Thoracic aorta (tissue), 2 donors: ENCODE results near the gene COBLL1. TPM values are rescaled to one million over a fixed set of nuclear protein-coding genes. Genes with fewer than 3 reads are reported as not detected.

Source experiments
- ATAC-seq: fragments of 150-250 bp; one replicate; pipeline ENCODE4 v1.8.0; 2017; ENCODE audit warnings: low read depth; ENCODE audit not compliant: insufficient number of reproducible peaks, low FRiP score
- DNase-seq: peaks from one replicate; pipeline ENCODE4 v3.0.0-alpha.2; 2020; ENCODE audit warnings: low spot score
- H3K27ac ChIP-seq, 2 donors: fragments of 200-600 bp; sonication (generic); 1 replicate in 1 of 2; 2 replicates in 1 of 2; pipeline ENCODE4 v1.5.1; 2016; ENCODE audit warnings: mild to moderate bottlenecking in 2 of 2, moderate library complexity in 2 of 2
- H3K27me3 ChIP-seq: fragments of 200-600 bp; sonication (generic); replicated peaks from 2 replicates; pipeline ENCODE4 v1.6.0; 2016; ENCODE audit warnings: mild to moderate bottlenecking; ENCODE audit not compliant: insufficient read depth
- H3K36me3 ChIP-seq: fragments of 200-600 bp; sonication (generic); one replicate; pipeline ENCODE4 v1.5.1; 2016
- H3K4me1 ChIP-seq, 2 donors: fragments of 200-600 bp; sonication (generic); 1 replicate in 1 of 2; 2 replicates in 1 of 2; pipeline versions ENCODE4 v1.5.1 to v1.6.0; 2016; ENCODE audit warnings: low read depth in 2 of 2, mild to moderate bottlenecking in 1 of 2; ENCODE audit not compliant: control insufficient read depth in 1 of 2
- H3K4me3 ChIP-seq: fragments of 200-600 bp; sonication (generic); 2 replicates; pipeline ENCODE4 v1.5.1; 2016; ENCODE audit warnings: mild to moderate bottlenecking
- H3K9me3 ChIP-seq: fragments of 200-600 bp; sonication (generic); 2 replicates; pipeline ENCODE4 v1.5.1; 2016
- total RNA-seq, 2 donors: library from RNA; depleted of rRNA; stranded (reverse); fragments of >200 nt; gene quantifications; one replicate each; pipeline versions ENCODE4 v1.1.0 to v1.2.3, GENCODE V29; 2016
- TF ChIP-seq, protein P1 (sequence below): fragments of 200-600 bp; sonication (generic); IDR thresholded peaks from one replicate; pipeline ENCODE4 v1.5.1; 2019; ENCODE audit warnings: antibody characterized with exemption

Gene COBLL1
- total RNA-seq, 2 donors from 2014 or later: 62.0 to 64.6 TPM

- TF ChIP-seq, protein P1, sequence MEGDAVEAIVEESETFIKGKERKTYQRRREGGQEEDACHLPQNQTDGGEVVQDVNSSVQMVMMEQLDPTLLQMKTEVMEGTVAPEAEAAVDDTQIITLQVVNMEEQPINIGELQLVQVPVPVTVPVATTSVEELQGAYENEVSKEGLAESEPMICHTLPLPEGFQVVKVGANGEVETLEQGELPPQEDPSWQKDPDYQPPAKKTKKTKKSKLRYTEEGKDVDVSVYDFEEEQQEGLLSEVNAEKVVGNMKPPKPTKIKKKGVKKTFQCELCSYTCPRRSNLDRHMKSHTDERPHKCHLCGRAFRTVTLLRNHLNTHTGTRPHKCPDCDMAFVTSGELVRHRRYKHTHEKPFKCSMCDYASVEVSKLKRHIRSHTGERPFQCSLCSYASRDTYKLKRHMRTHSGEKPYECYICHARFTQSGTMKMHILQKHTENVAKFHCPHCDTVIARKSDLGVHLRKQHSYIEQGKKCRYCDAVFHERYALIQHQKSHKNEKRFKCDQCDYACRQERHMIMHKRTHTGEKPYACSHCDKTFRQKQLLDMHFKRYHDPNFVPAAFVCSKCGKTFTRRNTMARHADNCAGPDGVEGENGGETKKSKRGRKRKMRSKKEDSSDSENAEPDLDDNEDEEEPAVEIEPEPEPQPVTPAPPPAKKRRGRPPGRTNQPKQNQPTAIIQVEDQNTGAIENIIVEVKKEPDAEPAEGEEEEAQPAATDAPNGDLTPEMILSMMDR: no peak
- no peak for DNase-seq
- no peaks in the 10 kb centered on the region for H3K27me3 ChIP-seq
- no peaks in the 10 kb centered on the region for H3K9me3 ChIP-seq
- no peak overlapping the region for H3K27ac ChIP-seq
- H3K36me3 ChIP-seq: no peaks in the 10 kb centered on the region
- H3K4me3 ChIP-seq: no peak overlapping the region
- H3K4me1 ChIP-seq: peaks cover 31 to 70% of the 10 kb centered on the region in 2 donors
- no peak for ATAC-seq
Measured at GRCh38 chr2:164797627-164798026, 44.0 kb downstream of the COBLL1 start.

- no peak for ATAC-seq
- Histone ChIP-seq H3K9me3 (no peaks in the 10 kb centered on the region), H3K4me1 (peaks cover 36 to 70% of the 10 kb centered on the region in 2 donors)
Measured at GRCh38 chr2:164796999-164797398, 44.6 kb downstream of the COBLL1 start.

GRCh38 chr2:164794432-164795231 lies 47.0 kb downstream of the COBLL1 start:
- DNase-seq (no peak), ATAC-seq (peak; percentile 50)
- Histone ChIP-seq H3K27me3 (no peaks in the 10 kb centered on the region), H3K4me3 (peak overlapping the region; percentile 37), H3K36me3 (no peaks in the 10 kb centered on the region), H3K27ac (peak overlapping the region in 1 of 2 donors; percentile 38), H3K4me1 (peaks cover 33 to 63% of the 10 kb centered on the region in 2 donors), H3K9me3 (no peaks in the 10 kb centered on the region)
- TF ChIP-seq, protein P1: no peak

More at GRCh38 chr2:164796999-164797398, 44.6 kb downstream of the COBLL1 start:
- H3K27ac ChIP-seq: no peak overlapping the region
- no peak overlapping the region for H3K4me3 ChIP-seq
- TF ChIP-seq, protein P1: no peak
- no peaks in the 10 kb centered on the region for H3K36me3 ChIP-seq
- no peak for DNase-seq
- no peaks in the 10 kb centered on the region for H3K27me3 ChIP-seq

DNA sequence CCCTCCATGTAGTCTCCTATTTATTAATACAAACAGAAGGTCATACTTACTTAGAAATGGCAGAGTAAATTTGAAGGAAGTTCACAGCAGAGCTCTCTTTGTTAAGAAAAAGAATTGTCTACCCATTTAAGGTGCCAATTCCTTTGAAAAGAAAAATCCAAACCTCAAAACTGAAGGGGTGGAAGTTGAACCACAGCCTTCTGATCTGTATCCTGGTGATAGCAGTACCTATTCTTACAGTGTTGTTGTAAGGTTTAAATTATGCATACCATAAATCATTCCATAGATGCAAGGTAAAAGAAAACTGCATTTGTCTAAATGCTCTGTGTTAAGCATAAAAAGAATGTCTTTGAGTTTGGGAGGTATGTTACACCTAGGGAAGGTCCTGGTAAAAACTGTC lies 47.6 kb downstream of the COBLL1 start:
- no peak overlapping the region for H3K4me3 ChIP-seq
- TF ChIP-seq, protein P1: no peak
- ATAC-seq: no peak
- H3K27me3 ChIP-seq: no peaks in the 10 kb centered on the region
- no peak for DNase-seq
- H3K9me3 ChIP-seq: no peaks in the 10 kb centered on the region
- H3K36me3 ChIP-seq: no peaks in the 10 kb centered on the region
- H3K4me1 ChIP-seq: peaks cover 33 to 63% of the 10 kb centered on the region in 2 donors
- H3K27ac ChIP-seq: peak overlapping the region in 1 of 2 donors; percentile 38

DNA sequence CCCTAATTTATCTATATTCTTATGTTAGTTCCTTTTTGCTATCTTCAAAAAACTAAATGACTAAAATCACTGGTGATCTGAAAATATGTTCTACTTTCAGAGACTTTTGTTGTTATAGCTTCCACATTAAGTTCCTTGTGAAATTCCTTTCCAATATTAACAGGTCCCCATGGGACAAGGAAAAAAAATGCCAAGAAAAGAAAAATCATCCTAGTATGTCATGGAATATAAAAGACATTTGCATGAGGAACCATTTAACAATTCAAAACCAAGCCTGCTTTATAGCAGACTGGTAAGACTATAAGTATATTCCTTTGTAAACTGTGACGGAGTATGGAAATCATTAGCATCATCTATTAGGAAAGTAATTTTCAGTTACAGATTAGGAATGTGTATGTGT lies 48.1 kb downstream of the COBLL1 start:
- TF ChIP-seq, protein P1: no peak

More for the DNA sequence above, 48.1 kb downstream of the COBLL1 start:
- no peak for ATAC-seq
- no peaks in the 10 kb centered on the region for H3K36me3 ChIP-seq
- no peaks in the 10 kb centered on the region for H3K27me3 ChIP-seq
- no peaks in the 10 kb centered on the region for H3K9me3 ChIP-seq
- peaks cover 32 to 62% of the 10 kb centered on the region in 2 donors for H3K4me1 ChIP-seq
- DNase-seq: no peak
- H3K4me3 ChIP-seq: no peak overlapping the region
- peak overlapping the region in 1 of 2 donors; percentile 38 for H3K27ac ChIP-seq
